Mesothelial cell of epicardium (in vitro differentiated cells): ENCODE results near the gene AGA. TPM values are rescaled to one million over a fixed set of nuclear protein-coding genes. Genes with fewer than 3 reads are reported as not detected.

Experiments used
- DNase-seq, 2 experiments: peaks; one replicate each; pipeline ENCODE4 v3.0.0; 2021; ENCODE audit warnings: low spot score in 2 of 2; ENCODE audit not compliant: unreplicated experiment in 2 of 2
- H3K27ac Mint-ChIP-seq: 2 replicates; pipeline ENCODE4 v1.8.0; 2021; ENCODE audit warnings: mixed read lengths
- H3K27me3 Mint-ChIP-seq: 2 replicates; pipeline ENCODE4 v1.8.0; 2021; ENCODE audit warnings: low read depth, mixed read lengths
- H3K36me3 Mint-ChIP-seq: 2 replicates; pipeline ENCODE4 v1.8.0; 2021; ENCODE audit warnings: mixed read lengths
- H3K4me1 Mint-ChIP-seq: 2 replicates; pipeline ENCODE4 v1.8.0; 2021; ENCODE audit warnings: mixed read lengths
- H3K4me3 Mint-ChIP-seq: 2 replicates; pipeline ENCODE4 v1.8.0; 2021; ENCODE audit warnings: mild to moderate bottlenecking, moderate library complexity, mixed read lengths
- H3K9me3 Mint-ChIP-seq: 2 replicates; pipeline ENCODE4 v1.8.0; 2021; ENCODE audit warnings: mixed read lengths
- total RNA-seq: library from RNA; stranded (reverse); gene quantifications from 3 replicates; pipeline ENCODE4 v1.2.1, GENCODE V29; 2021
- TF ChIP-seq, protein P1 (sequence below): fragments of 200-600 bp; sonication (generic); IDR thresholded peaks from one replicate; pipeline ENCODE4 v1.5.0; 2021; ENCODE audit warnings: antibody characterized with exemption; ENCODE audit not compliant: unreplicated experiment

The AGA gene
- total RNA-seq, 1 donor from 2014 or later: 15.8 TPM

- H3K36me3 Mint-ChIP-seq: no peaks in the 10 kb centered on the region
- TF ChIP-seq, protein P1, sequence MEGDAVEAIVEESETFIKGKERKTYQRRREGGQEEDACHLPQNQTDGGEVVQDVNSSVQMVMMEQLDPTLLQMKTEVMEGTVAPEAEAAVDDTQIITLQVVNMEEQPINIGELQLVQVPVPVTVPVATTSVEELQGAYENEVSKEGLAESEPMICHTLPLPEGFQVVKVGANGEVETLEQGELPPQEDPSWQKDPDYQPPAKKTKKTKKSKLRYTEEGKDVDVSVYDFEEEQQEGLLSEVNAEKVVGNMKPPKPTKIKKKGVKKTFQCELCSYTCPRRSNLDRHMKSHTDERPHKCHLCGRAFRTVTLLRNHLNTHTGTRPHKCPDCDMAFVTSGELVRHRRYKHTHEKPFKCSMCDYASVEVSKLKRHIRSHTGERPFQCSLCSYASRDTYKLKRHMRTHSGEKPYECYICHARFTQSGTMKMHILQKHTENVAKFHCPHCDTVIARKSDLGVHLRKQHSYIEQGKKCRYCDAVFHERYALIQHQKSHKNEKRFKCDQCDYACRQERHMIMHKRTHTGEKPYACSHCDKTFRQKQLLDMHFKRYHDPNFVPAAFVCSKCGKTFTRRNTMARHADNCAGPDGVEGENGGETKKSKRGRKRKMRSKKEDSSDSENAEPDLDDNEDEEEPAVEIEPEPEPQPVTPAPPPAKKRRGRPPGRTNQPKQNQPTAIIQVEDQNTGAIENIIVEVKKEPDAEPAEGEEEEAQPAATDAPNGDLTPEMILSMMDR: no peak
- H3K4me1 Mint-ChIP-seq: peaks cover 31% of the 10 kb centered on the region
- no peak overlapping the region for H3K27ac Mint-ChIP-seq
- no peaks in the 10 kb centered on the region for H3K27me3 Mint-ChIP-seq
- peaks cover 15% of the 10 kb centered on the region for H3K9me3 Mint-ChIP-seq
- no peak overlapping the region for H3K4me3 Mint-ChIP-seq
- no peak for DNase-seq
These were observed 40.5 kb downstream of the AGA start for GRCh38 chr4:177401658-177402273.

DNA sequence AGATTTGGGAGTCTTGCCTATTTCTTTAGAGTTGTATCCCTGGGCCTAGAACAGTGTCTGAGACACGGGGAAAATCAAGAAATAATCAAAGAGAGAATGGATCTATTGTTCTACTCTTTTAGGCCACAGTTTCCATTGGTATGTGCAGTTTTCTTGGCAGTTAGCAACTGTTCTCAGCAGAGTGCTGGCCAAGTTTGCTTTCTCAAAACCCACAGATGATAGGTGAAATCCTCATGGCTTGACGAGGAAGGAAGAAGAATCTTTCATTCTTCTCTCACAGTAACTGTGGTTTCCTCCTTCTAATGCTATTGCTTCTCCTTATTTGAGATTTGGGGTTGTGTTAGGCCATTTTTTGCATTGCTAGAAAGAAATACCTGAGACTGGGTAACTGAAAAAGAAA is 42.2 kb downstream of the AGA start:
- no peak overlapping the region for H3K4me3 Mint-ChIP-seq
- TF ChIP-seq, protein P1: no peak
- no peak for DNase-seq
- no peak overlapping the region for H3K27ac Mint-ChIP-seq
- peaks cover 23% of the 10 kb centered on the region for H3K4me1 Mint-ChIP-seq
- peaks cover 15% of the 10 kb centered on the region for H3K9me3 Mint-ChIP-seq
- H3K36me3 Mint-ChIP-seq: no peaks in the 10 kb centered on the region
- H3K27me3 Mint-ChIP-seq: no peaks in the 10 kb centered on the region

DNA sequence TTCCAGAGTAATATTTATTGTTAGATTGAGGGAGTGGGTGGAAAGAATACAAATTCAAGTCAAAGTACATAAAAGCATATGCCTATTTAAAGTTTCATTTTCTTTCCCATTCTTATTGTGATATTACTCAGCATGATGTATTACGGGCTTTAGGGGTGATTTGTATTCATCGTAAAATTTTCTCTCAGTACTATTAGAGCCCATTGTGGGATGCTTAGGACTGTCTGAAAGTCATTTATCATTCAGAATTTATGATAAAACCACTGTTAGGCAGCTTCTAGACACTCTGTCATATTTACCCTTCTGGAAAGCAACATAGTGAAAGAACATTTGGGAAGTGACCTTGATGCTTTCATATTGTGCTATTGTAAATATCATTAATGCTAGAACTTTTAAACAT is 45.9 kb downstream of the AGA start:
- Mint-ChIP-seq H3K4me1 (peaks cover 7% of the 10 kb centered on the region), H3K4me3 (no peak overlapping the region), H3K27me3 (no peaks in the 10 kb centered on the region), H3K36me3 (no peaks in the 10 kb centered on the region), H3K9me3 (peaks cover 15% of the 10 kb centered on the region), H3K27ac (no peak overlapping the region)
- TF ChIP-seq, protein P1: no peak
- no peak for DNase-seq

GRCh38 chr4:177393236-177393635 is 49.0 kb downstream of the AGA start:
- Mint-ChIP-seq H3K27ac (no peak overlapping the region), H3K4me1 (peaks cover 19% of the 10 kb centered on the region), H3K4me3 (no peak overlapping the region), H3K36me3 (no peaks in the 10 kb centered on the region), H3K9me3 (peaks cover 9% of the 10 kb centered on the region), H3K27me3 (no peaks in the 10 kb centered on the region)
- TF ChIP-seq, protein P1: no peak
- DNase-seq: no peak

GRCh38 chr4:177391953-177392352 is 50.3 kb downstream of the AGA start:
- Mint-ChIP-seq H3K36me3 (no peaks in the 10 kb centered on the region), H3K9me3 (no peaks in the 10 kb centered on the region), H3K4me1 (peaks cover 19% of the 10 kb centered on the region), H3K27me3 (no peaks in the 10 kb centered on the region), H3K4me3 (no peak overlapping the region), H3K27ac (no peak overlapping the region)
- TF ChIP-seq, protein P1: no peak
- DNase-seq: no peak

GRCh38 chr4:177391287-177391686 is 51.0 kb downstream of the AGA start:
- no peaks in the 10 kb centered on the region for H3K27me3 Mint-ChIP-seq
- H3K27ac Mint-ChIP-seq: peak overlapping the region; percentile 2
- DNase-seq: no peak
- TF ChIP-seq, protein P1: no peak
- H3K4me1 Mint-ChIP-seq: peaks cover 19% of the 10 kb centered on the region
- H3K36me3 Mint-ChIP-seq: no peaks in the 10 kb centered on the region
- H3K4me3 Mint-ChIP-seq: no peak overlapping the region
- no peaks in the 10 kb centered on the region for H3K9me3 Mint-ChIP-seq
